ENCODE measurements around the gene AHDC1.
"Not testable (repeated sequence)": the region's sequence is repeated elsewhere in the genome, so short reads cannot be mapped to it uniquely, and the experiment has no call there.

Gene AHDC1, protein sequence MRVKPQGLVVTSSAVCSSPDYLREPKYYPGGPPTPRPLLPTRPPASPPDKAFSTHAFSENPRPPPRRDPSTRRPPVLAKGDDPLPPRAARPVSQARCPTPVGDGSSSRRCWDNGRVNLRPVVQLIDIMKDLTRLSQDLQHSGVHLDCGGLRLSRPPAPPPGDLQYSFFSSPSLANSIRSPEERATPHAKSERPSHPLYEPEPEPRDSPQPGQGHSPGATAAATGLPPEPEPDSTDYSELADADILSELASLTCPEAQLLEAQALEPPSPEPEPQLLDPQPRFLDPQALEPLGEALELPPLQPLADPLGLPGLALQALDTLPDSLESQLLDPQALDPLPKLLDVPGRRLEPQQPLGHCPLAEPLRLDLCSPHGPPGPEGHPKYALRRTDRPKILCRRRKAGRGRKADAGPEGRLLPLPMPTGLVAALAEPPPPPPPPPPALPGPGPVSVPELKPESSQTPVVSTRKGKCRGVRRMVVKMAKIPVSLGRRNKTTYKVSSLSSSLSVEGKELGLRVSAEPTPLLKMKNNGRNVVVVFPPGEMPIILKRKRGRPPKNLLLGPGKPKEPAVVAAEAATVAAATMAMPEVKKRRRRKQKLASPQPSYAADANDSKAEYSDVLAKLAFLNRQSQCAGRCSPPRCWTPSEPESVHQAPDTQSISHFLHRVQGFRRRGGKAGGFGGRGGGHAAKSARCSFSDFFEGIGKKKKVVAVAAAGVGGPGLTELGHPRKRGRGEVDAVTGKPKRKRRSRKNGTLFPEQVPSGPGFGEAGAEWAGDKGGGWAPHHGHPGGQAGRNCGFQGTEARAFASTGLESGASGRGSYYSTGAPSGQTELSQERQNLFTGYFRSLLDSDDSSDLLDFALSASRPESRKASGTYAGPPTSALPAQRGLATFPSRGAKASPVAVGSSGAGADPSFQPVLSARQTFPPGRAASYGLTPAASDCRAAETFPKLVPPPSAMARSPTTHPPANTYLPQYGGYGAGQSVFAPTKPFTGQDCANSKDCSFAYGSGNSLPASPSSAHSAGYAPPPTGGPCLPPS (N-terminal part only)

DNA sequence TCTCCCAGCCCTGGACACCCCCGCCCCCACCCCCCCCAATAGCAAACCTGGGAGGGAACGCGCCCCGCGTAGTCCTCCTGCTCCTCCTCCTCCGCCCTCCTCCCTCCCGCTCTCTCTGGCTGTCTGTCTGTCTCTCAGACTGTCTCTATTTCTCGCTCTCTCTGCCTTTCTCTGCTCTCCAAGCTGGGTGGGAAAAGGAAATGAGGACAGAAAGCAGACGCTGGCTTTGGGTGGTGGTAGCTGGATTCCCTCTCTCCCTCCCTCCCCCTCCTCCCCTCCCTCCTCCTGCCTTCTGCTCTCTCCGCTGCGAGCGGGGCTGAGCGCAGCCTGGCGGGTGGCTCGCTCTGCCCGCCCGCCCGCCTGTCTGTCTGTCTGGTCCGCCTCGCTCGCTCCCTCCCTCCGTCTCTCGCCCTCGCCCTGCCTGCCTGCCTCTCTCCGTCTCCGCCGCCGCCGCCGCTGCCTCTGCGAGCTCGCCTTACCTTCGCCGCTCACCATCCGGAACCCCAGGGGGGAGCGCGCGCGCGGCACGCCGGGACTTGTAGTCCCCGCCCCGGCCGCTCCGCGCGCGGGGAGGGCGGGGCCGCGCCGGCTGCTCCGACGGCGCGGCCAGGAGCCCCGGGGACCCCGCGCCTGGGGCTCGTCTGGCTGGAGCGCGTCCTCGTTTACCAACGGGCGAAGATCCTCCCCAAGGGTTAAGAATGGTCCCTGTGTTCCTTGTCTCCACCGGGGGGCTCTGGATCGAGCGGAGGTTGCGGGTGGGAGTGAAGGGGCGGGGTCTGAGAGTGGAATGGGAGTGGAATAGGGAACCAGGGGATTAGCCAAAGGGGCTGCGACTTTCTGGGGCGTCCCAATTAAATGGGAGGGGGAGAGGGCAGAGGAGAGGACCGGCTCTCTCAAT lies at the start of gene AHDC1:
TSS of gene AHDC1 (minus strand) at position 464 of the 898 bp plus-strand sequence. CDS start 52,029 bp downstream, outside the sequence.
- DNase-seq, result peak; percentile 88

DNA sequence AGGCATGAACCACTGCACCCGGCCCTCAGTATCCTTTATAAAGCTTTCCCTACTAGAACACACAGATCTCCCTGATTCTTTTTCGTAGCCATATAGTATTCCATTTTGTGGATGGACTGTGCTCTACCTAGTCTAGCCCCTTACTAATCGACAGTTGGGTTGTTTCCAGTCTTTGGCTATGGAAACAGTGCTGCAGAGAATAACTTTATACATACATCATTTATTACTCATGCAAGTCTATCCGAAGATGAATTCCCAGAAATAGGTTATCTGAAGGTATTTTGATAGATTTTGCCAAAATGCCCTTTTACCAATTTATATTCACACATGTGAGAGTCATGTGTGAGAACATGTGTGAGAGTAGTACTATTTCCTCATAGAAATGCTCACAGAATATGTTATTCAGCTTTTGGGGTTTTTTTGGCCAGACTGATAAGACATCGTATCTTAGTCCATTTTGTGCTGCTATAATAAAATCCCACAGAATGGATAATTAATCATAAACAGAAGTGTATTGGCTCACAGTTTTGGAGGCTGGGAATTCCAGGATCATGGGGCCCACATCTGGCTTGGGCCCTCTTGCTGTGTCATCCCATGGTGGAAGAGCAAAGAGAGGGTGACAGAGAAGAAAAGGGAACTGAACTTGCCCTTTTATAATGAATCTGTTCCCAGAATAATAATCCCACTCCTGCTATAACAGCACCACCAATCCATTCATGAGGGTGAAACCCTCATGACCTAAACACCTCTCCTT lies 48.3 kb upstream of the AHDC1 start:
- no peak for DNase-seq

DNA sequence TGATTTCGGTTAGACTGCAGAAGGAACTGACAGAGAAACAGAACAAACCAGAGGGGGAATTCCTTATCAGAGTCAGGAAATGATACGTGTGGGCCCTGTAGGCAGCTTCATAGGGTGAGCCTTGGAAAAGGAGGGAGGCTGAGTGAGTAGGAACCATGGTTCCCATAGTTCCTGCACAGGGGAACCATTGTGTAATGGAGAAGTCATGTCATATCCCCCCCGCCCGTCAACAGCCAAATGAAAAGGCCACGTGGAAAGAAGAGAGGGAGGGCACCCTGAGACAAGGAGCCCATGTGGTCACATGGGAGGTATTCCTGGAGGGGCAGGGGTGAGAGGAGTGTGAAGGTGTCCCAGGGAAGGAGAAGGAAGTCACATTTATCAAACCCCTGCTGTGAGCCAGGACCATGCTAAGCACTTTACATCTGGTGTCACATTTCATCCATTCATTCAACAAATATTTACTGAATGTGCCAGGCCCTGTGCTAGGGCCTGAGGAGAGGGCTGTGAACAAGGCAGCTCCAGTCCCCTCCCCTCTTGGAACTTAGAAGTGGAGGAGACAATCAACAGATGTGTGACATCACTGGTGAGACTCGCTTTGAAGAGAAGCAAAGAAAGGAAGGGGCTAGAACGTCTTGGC lies 46.7 kb upstream of the AHDC1 start:
- peak; percentile 83 for DNase-seq

DNA sequence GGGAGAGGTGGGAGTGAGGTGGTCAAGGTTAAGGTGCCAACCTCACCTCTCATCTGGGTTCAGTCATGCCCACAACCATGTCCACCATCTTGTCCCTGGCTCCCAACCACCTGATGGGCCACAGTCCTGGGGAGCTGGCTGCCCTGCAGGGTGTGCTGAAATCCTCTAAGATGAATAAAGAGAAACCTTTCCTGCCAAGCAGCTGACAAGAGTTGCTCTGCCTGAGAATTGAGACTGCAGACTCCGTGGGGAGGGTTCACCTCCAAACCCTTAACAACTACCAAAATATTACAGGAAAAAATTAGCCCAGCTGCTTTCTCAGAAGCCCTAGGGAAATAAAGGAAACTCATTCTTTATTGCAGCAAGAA lies 46.2 kb upstream of the AHDC1 start:
- DNase-seq, result no peak

DNA sequence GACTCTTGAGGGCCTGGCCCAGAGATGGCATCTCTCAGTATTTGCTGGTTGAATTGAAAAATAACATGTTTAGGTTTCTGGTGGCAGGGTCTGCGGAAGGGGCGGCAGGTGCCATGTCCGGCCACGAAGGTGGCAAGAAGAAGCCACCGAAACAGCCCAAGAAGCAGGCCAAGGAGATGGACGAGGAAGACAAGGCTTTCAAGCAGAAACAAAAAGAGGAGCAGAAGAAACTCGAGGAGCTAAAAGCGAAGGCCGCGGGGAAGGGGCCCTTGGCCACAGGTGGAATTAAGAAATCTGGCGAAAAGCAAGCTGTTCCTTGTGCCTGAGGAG lies 45.3 kb upstream of the AHDC1 start:
- no peak for DNase-seq

DNA sequence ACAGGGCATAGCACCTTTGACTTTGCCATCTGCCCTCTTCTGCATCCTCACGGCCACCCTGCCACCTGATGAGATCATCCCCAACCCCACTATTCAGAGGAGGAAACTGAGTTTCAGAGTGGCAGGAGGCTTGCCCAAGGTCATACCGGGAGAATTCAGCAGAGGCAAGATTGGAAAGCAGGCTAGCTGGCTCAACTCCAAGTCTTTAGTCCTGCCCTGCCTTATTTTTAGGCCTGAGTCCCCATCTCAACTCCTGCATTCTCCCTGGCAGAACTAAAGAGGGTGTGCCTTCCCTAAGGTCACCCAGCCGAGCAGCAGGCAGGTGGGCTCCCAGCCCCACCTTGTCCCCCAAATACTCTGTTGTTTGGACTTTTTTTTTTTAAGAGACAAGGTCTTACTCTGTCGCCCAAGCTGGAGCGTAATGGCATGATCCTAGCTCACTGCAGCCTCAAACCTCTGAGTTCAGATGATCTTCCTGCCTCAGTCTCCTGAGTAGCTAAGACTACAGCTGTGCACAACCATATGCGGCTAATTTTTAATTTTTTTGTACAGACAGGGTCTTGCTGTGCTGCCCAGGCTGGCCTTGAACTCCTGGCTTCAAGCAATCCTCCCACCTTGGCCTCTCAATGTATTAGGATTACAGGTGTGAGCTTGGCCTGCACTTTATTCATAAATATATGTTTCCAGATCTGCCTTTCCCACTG lies 44.8 kb upstream of the AHDC1 start:
- no peak for DNase-seq

DNA sequence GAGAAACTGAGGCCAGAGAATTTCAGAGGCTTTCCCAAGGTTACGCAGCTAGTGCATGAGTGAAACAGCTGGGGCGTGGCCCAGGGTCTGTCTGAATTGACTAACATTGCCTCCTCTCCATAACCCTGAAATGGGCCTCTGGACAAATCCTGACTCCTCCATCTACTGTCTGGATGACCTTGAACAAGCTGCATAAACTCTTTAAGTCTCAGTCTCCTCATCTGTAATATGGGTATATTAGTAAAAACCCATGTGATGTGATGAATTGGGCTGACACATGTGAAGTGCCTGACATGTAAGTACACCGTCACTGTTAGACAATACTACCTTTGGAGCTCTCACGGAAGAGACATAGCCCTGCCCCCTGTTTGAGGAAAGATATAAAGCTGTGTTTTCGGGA lies 43.4 kb upstream of the AHDC1 start:
- no peak for DNase-seq

DNA sequence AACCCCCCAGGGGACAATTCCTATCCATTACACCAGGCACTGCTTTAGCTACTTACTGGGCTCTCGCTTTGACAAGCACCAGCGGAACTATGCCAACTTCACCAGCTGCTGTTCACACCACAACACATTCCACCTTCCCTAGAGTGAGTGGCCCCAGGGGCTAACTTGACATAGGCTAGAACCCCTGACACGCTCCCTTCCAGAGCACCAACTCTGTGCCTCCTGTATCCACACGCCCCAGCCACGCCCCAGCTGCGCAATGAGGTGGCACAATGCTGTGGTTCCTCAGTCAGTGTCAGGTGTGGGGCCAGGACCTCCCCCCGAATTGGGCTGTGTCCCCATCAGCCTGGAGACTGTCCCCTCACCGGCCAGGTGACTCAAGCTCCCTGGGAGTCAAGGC lies 42.7 kb upstream of the AHDC1 start:
- no peak for DNase-seq

DNA sequence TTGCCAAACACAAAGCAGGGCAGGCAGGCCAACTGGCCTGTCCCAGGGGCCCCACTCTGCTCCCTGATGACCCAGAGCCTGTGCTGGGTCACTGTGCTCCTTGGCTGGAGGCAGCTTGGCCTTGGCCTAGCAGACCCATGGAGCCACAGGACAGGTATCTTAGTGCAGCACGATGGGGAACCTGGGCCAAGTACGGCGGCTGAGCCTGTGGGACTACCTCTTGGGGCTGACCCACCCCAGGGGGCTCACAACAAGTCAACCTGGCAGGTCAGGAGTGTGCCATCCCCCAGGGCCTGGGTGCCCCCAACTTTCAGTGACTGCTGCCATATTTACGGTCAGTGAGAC lies 41.1 kb upstream of the AHDC1 start:
- DNase-seq, result no peak

DNA sequence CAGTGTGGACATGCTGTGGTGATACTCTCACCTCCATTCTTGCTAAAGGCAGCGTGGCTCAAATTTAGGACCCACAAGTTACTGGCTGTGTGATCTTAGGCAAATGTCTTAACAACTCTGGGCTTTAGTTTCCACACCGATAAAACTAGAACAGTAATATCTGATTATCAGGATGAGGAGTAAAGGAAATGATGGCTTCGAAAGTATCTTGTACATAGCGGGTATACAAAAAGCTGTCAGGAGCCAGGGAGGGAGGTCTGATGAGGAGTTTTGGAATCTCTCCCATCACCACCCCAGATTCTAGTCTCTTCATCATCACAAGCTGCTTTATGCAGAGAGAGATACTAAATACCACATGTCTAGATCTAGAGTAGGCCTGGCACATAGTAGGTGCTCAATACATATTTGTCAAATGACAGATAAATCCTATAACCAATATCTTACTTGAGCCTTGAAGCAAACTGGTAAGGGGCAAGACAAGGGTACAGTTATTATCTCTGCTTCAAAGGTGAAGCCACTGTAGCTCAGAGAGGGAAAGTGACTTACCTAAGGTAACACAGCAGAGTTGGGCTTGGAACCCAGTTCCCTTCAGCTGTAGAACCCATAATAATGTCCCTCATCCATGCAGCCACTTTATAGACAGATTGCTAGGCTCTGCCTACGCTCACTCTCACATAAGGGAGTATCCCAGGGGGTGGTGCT lies 40.6 kb upstream of the AHDC1 start:
- no peak for DNase-seq

DNA sequence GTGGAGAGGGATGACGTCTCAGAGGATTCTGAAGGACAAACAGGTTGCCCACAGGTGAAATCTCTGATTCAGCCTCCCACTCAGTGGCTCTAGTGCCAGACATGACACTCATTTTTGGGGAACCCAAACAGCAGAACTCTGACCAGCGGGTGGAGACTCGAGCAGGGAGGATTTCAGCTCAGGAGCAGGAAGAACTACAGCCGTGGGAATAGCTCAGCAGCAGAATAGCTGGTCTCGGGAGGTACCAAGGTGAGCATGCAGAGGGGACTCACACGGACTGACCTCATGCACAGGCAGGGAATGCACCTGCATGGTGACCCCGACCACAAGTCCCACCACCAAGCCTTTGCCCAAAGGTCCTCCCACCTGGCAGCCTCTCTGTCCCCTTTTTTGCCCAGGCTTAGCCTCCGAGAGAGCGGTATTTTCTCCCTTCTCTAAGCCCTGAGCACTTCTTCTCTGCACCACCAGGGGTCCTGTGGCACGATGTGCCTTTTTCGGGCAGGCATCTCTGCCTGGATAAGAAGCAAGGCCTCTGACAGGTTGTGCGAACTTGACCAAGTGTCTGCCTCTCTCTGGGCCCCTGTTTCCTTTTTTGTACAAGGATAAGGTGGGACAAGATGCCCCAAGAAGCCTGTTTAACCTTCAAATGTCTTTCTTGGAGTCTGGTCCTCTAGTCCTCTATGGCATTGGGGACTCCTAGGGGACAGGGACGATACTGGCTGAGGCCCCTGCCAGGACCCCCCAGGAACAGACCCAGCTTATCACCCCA lies 39.8 kb upstream of the AHDC1 start:
- peak; percentile 33 for DNase-seq

DNA sequence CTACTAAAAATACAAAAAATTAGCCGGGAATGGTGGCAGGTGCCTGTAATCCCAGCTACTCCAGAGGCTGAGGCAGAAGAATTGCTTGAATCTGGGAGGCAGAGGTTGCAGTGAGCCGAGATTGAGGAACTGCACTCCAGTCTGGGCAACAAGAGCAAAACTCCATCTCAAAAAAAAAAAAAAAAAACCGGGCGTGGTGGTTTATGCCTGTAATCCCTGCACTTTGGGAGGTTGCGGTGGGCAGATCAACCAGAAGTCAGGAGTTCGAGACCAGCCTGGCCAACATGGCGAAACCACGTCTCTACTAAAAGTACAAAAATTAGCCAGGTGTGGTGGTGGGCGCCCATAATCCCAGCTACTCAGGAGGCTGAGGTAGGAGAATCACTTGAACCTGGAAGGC lies 36.6 kb upstream of the AHDC1 start:
- not testable (repeated sequence) for DNase-seq

DNA sequence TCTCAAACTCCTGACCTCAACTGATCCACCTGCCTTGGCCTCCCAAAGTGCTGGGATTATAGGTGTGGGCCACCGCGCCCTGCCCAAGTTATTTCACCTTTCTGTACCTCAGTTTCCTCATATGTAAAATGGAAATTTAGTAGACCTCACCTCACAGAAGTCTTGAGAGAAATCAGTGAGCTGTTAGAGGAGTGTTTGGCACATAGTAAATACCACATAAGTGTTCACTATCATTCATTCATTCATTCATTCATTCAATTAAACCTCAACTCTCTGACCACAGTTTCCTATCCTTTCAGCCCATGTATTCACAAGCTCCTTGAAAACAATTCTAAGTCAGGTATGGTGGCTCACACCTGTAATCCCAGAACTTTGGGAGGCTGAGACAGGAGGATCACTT lies 34.9 kb upstream of the AHDC1 start:
- DNase-seq, result no peak

DNA sequence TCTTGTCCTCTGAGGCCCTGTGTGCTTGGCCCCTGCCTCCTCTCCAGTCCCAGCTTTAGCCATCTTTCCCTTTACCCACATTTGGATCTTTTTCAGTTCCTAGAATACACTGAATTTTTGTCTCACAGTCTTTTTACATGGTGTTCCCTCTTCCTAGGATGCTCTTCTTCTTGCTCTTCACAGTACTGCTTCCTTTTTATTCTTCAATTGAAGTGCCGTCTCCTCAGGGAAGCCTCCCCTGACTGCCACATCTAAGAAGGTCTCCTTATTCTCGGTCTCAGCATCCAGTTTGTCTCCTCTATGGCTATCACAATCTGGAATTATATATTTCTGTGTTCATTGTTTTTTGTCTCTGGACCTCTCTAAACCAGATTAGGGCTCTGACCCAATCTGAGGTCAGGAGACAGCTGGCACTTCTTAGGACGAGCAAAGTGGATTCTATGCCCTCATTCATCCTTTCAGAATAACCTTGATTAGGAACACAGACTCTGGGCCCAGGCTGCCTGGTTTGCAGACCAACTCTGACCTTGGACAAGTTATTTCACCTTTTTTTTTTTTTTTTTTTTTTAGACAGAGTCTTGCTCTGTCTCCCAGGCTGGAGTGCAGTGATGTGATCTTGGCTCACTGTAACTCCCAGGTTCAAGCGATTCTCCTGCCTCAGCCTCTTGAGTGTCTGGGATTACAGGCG lies 34.2 kb upstream of the AHDC1 start:
- DNase-seq, result no peak

DNA sequence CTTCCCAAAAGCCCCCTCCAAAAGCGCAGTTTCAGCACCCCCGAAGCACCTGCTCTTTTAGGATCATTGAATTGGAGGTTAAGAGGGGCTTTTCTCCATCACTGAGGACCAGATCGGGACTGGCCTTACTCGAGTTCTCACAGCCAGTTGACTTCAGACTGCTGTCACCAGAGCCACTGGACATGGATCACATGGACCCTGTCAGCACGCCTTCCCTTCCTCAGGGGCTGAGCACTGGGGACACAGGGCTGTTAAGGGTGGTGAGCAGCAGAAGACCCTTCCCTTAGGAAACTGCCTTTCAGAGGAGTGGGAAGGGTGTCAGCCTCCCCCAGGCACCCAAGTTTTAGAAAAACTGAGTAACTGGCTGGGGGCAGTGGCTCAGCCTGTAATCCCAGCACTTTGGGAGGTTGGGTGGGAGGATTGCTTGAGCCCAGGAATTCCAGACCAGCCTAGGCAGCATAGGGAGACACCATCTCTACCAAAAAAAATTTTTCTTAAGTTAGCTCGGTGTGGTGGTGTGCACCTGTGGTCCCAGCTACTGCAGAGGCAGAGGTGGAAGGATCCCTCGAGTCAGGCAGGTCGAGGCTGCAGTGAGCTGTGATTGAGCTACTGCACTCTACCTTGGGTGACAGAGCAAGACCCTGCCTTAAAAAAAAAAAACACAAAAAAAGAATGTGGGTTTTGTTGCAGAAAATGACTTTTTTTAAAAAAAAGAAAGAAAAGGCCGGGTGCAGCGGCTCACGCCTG lies 31.6 kb upstream of the AHDC1 start:
- DNase-seq, result no peak

DNA sequence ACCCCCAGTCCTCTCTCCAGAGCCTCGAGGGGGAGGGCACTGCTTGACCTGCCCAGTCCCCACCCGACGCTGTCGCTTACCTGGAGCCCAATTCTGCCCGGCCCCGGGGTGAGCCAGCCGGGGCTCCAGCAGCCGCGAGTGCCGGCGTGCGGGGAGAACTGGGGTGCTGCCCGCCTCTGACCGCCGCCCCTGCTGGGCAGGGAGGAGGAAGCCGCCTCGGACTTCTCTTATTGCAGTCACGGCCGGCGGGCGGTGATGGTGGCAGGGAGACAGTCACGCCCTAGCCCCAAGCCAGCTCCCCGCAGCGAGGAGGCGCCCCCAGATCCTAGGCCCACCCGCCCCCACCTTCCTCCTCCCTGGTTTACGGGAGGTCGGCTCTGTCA lies 31.0 kb upstream of the AHDC1 start, which contains the start of gene FGR:
TSS of gene FGR (minus strand) at position 201 of the 383 bp plus-strand sequence. CDS start 11,269 bp downstream, outside the sequence.
- no peak for DNase-seq

DNA sequence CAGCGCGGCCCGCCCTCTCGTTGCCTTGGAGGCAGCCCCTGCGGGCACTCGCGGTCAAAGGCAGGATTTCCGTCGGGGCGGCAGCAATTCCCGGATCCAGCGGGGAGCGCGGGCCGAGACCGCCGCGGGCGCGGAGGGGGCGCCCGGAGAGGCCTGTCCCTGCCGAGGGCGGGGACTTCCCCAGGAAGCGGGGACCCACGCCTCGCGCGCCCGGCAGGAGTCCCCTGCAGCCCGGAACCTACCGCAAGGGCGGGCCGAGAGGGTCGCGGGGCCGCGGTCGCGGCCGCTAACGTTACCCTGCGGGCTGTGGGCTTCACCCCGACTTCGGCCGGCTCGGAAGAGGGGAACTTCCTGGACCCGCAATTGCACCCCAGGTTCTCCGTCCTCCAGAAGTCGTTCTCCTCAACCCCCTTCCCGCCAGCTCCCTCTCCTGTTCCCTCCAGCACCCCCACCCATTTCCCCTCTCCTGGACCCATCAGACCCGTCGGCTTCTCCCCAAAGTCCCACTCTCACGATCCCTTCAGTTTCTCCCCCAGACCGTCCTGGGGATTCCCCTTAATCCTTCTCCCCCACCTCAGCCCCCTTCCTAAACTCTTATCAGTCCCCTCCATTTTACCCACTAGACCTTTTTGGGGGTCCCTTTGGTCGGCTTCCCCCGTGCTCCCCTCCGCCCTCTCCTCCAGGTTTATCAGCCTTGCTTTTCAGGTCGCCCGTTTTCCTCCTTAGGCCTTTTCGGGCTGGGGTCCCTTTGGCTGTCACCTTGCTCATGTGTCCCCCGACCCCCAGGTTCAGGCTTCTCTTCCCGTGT lies 30.4 kb upstream of the AHDC1 start:
- no peak for DNase-seq
